Activated CD4-positive, alpha-beta T cell treated with anti-CD3 and anti-CD28 coated beads for 1 hour (primary cell): Measurements from ENCODE around the gene CAMKMT.

ENCODE experiments used
- DNase-seq: peaks from one replicate; pipeline ENCODE4 v3.0.0-alpha.2; 2020

The CAMKMT gene

DNA sequence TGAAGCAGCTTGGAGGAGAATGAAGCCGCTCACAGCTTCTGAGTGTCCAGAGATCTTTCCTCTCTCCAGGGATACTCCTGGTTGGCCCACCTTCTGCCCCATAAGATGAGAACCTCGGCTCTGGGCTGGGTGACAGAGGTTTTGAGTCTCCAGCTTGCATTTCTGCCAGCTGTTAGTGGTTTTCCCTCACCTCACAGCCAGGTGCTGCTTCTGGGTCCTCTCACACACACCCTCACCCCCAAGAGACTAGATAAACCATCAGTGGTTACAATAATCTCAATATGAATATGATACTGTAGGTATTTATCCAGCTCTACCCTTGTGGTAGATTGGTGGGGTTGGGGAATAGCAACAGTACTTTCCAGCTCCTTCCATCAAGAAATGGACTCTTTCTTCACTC lies 418.0 kb downstream of the CAMKMT start:
- no peak for DNase-seq

GRCh38 chr2:44780406-44780805 lies 418.7 kb downstream of the CAMKMT start:
- no peak for DNase-seq

DNA sequence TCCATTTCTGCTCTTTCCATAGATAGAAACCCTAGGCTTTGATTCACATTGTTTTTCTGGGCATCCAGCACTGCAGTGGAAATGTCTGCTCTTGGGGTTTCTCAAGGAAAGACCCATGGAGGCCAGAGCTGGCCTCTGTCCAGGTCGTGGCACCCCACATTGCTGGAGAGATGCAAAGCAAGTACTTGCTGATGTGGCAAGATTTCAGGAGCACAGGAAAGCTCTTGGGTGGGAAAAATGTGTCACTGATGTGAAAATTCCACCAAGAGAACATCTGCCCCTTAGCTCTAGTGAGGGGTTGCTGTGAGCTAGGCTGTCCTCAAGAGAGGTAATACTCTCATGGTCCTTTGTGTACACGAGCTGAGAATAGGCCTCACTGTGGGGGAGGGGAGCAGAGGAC lies 423.7 kb downstream of the CAMKMT start:
- no peak for DNase-seq

DNA sequence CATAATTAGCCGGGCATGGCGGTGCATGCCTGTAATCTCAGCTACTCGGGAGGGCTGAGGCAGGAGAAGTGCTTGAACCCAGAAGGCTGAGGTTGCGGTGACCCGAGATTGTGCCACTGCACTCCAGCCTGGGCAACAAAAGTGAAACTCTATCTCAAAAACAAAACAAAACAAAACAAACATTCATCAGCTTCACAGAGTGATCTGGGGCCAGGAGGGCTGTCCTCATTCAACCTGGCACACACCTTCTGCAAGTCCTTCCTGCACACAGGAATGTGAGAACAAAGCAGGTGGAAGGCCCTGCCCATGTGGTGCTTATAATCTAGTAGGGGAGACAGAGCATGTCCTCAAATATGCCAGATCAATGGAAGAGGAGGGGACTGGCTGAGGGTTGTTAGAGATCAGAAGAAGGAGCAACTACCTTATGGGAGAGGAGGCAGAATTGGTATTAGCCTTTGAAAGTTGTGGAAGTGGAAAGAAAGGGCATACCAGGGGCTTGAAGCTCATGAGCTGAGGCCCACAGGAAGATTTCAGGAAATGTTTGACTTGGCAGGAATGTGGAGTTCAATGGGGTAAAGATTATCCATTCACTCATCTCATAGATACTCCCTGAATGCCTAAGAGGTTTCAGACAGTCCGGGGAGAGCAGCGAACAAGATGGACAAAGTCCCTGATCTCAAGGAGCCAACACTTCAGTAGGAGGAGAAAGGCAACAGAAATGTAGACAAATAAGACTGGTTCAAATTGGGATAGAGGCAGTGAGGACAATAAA lies 424.5 kb downstream of the CAMKMT start:
- no peak for DNase-seq

DNA sequence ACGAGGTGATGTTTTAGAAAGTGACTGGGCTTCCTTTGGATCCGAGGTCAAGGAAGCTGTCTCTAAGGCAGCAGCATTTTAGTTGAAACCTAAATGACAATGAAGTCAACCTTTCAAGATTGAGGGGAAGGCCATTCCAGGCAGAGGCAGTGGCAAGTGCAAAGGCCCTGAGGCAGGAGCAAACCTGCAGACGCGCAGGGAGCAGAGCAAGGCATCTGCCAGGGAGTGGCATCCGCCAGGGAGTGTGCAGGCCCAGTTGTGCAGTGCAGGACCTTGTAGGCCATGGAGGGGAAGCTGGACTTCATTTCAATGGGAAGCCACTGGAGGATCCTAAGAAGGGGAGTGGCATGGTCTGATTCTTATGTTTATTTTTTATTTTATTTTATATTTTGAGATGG lies 425.1 kb downstream of the CAMKMT start:
- no peak for DNase-seq

- no peak for DNase-seq
Observed at GRCh38 chr2:44787663-44788062, 425.9 kb downstream of the CAMKMT start.

GRCh38 chr2:44789446-44789845 lies 427.7 kb downstream of the CAMKMT start:
- no peak for DNase-seq

DNA sequence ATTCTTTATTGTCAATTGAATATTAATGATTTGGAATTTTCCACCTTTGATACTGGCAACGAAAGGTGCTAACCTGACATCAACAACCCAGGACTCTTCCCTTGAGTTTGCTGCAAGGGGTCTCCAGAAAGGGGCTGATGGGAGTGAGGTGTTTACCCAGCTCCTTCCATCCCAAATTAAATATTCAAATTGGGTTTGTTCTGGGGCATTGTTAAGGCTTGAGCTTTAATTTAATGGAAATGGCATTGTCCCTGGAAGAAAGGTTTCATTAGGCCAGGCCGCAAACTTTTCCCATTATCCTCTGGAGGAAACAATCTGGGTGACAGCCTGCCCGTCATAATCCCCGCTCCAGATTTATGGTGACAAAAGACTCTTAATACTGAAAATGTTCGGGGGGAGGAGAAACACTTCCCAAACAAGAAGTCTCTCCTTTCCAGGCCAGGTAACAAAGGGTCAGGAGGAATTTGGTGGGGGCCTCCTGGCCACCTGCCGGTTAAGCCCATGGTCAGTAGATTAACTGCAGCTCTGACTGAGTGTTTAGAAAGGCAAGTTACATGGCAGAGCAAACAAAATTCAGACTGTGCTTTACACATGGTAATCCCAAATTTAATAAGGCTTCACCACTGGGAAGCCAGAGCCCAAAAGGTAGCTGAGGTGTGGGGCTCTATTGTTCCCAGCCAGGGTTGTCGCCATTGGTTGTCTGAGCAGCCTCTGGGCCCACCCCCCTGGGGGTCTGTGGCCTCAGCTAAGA lies 428.4 kb downstream of the CAMKMT start:
- DNase-seq = no peak

DNA sequence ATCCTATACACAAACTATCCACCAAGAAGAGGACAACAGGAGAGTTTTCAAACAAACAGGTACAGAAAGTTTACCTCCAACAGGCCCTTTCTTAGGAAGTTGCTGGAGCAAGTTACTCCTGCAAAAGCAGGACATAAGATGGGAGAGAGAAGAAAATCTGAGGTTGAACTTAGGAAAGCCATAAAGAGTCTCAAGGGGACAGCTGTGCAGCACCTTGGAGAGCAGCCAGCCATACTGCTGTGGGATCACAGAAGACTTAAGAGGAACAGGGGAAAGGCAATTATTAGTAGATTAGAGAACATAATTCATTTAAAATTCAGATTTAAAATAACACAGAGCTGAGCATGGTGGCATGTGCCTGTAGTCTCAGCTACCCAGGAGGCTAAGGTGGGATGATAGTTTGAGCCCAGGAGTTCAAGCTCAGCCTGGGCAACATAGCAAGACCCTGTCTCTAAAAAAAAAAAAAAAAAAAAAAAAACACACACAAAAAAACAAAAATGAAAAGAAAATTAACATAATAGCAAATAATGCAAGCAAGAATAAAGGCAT lies 431.6 kb downstream of the CAMKMT start:
- DNase-seq = no peak

GRCh38 chr2:44796771-44797170 lies 435.0 kb downstream of the CAMKMT start:
- DNase-seq = no peak

DNA sequence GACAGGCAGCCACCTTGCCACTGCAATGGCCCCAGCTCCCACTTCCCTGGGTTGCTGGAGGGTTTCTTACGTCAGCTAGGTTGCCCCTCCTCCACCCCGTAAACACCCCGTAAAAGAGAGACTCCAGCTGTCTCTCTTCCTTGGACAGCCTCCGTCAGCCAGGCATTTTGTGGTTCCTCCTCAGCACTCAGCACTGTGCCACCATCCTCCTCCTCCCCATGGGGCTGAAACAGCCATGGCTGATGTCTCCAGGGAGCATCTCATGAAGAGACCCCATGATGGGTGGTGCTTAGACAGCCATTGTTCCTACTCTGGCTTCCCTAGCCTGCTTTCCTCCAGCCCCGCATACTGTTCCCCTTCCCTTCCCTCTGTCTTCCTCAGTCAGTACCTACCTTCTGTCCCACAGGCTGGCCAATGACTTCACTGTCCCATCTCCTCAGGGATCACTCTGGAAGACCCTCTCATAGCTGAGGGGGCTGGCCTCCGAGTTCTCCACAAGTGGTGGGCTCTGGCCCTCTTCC lies 436.5 kb downstream of the CAMKMT start:
- DNase-seq = no peak

DNA sequence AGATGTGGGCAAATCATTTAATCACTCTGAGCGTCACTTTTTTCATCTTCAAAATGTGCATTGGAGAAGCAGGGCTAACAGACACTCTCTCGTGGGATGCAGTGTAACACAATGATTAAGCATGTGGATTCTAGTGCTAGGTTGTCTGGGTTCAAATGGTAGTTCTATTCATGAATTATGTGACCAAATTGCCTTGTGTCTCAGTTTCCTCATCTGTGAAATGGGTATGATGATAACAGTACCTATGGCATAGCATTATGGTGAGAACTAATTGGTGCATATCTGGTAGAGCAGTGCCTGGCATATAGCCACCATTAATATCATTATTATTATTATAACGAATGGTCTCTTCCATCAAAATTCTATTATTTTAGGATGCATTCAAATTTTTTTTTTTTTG lies 437.4 kb downstream of the CAMKMT start:
- no peak for DNase-seq

DNA sequence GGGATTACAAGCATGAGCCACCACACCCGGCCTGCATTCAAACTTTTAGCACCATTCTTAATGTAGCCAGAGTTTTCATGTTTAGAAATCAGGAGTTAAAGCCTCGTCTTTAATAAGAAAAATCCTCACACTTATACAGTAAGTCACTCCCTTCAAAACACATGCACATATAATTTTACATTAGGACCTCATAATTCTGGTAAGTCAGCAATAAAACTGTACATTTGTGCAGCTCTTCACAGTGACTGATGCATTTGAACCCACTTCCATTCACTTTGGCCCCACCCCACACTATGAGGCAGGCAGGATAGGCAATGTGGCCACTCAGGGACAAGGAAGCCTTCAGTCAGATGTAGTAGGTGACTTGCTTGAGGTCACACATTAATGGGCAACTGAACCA lies 438.0 kb downstream of the CAMKMT start:
- no peak for DNase-seq

GRCh38 chr2:44801289-44801840 lies 439.6 kb downstream of the CAMKMT start:
- DNase-seq = no peak

- DNase-seq = no peak
Observed at GRCh38 chr2:44801841-44802776, 440.4 kb downstream of the CAMKMT start.

DNA sequence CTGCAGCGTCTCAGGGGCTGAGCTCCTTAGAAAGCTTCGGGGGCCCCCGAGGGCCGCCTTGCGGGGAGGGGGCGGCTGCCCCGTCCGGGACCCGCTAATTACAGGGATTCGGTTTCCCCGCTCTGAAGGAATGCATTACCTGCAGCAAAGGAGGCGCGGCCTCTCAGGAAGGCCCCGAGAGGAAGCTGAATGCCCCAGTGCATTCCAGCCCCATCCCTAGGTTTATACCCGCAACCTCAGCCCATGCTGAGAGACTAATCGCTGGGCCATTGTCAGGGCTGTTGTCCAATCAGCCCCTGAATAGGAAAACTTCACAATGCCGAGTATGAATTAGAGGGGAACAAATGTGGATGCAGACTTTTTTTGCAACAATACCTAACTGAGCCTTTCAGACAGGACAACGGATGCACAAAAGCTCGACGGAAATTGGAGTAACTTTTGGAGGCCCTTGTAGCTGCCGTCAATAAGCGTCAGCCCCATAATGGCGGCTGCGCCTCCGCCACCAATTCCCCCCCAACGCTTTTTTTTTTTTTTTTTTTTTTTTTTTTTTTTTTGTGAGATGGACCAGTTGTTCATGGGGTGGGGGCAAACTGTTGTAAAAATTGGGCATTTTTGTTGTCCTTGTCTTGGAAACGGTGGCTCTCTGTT lies 441.2 kb downstream of the CAMKMT start:
- no peak for DNase-seq

- DNase-seq = no peak
Observed at GRCh38 chr2:44804406-44805265, 442.9 kb downstream of the CAMKMT start.

GRCh38 chr2:44805401-44806235 lies 443.9 kb downstream of the CAMKMT start:
- no peak for DNase-seq

DNA sequence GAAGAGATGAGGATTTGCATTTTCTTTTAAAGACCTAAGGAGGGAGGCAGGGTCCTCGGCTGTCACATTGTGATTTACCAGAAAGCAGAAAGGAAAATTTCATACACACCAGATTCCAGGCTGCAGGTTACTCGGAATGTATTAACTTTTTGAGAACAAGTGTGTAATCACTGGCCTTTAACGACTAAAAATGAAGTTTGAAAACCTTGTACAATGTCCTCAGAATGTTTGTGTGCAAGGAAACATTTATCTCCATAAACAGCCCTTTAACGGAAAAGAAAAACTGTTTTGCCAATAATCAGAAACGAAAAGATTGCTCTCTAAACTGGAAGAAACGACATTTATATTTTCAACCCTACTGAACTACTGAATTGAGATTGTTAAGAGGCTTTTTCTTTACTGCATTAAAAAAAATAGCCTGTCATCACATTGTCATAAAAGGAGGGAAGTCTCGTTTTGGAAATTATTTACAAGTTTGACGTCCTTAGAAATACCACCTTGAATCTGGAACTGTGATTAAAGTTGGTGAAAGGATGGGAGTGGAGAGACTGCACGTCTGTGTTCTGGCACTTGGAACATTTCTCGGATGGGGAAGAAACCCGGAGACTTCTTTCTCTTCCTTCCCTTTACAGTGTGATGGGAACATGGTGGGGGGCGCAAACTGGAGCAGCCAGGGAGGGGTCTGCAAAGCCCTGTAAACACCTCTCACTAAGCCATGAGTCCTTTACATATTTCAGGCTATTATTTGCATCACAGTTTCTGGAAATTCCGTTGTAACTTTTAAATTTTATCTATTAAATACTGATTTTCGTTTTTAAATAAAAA lies 445.7 kb downstream of the CAMKMT start:
- DNase-seq = no peak
